K562 (cell line): ENCODE results near the gene DIRAS1. TPM values are rescaled to one million over a fixed set of nuclear protein-coding genes. Genes with fewer than 3 reads are reported as not detected.

Experiments
- ATAC-seq: fragments of 200-7000 bp; cut with Tn5 transposase; 3 replicates; pipeline ENCODE4 v1.9.1; 2020; ENCODE audit warnings: moderate library complexity
- Bru-seq: library from RNA; stranded (reverse); fragments of 400-500 nt; gene quantifications from one replicate; lab custom pipeline; 2021; lab: Mats Ljungman, UMichigan
- BruChase-seq, 2 experiments: library from RNA; stranded (reverse); fragments of 400-500 nt; gene quantifications; one replicate each; lab custom pipeline; 2021; lab: Mats Ljungman, UMichigan
- BruUV-seq: library from RNA; stranded (reverse); fragments of 400-500 nt; replicated peaks from 2 replicates; lab custom pipeline; 2021; lab: Mats Ljungman, UMichigan
- CTCF ChIA-PET: fragments of 300-600 bp; formaldehyde crosslinking; extraction: SDS; loops from one replicate; lab custom pipeline; 2021; ENCODE audit warnings: low intra/inter-chr PET ratio; lab: Yijun Ruan, JAX
- POLR2A ChIA-PET: fragments of 300-600, 350-650 bp; sonication (Branson Sonifier 250); formaldehyde crosslinking; extraction: SDS; loops from one replicate; lab custom pipeline; 2021; ENCODE audit warnings: antibody characterized with exemption, inconsistent platforms; lab: Yijun Ruan, JAX
- DNase-seq, 4 experiments: peaks; one replicate each; pipeline versions ENCODE4 v3.0.0 to v3.0.0-alpha.2; 2011 to 2018; ENCODE audit warnings: low spot score in 3 of 4, mixed read lengths in 3 of 4; ENCODE audit errors: extremely low read depth in 1 of 4
- FAIRE-seq: peaks from 2 replicates; lab custom pipeline; 2011; peaks lifted over from hg19 to GRCh38; lab: Jason Lieb, UNC
- H2AFZ ChIP-seq: 2 replicates; pipeline ENCODE4 v1.6.0; 2011; ENCODE audit warnings: low read depth, low read length, control low read depth, inconsistent platforms
- H3K27ac ChIP-seq: fragments of 200-600 bp; 3 replicates; pipeline ENCODE4 v1.8.0; 2011; ENCODE audit warnings: low read depth, mild to moderate bottlenecking, control low read depth, inconsistent platforms, low read length, moderate library complexity, mixed read lengths; ENCODE audit errors: extremely low read depth
- H3K27me3 ChIP-seq, 2 experiments: fragments of 300-600 bp in 1 of 2; 2 replicates in 1 of 2; 3 replicates in 1 of 2; pipeline versions ENCODE4 v1.6.0 to v1.8.0; 2011; ENCODE audit warnings: inconsistent platforms in 2 of 2, low read length in 2 of 2, mild to moderate bottlenecking in 1 of 2, mixed read lengths in 1 of 2, moderate library complexity in 1 of 2; ENCODE audit not compliant: control insufficient read depth in 2 of 2, insufficient read depth in 2 of 2
- H3K36me3 ChIP-seq: fragments of 300-600 bp; 3 replicates; pipeline ENCODE4 v1.8.0; 2011; ENCODE audit warnings: mild to moderate bottlenecking, low read length, inconsistent platforms; ENCODE audit not compliant: control insufficient read depth, insufficient read depth
- H3K4me1 ChIP-seq, 2 experiments: fragments of 200-600 bp in 1 of 2; replicated peaks in 1 of 2; 2 replicates in 1 of 2; 3 replicates in 1 of 2; pipeline versions ENCODE4 v1.5.1 to v1.8.0; 2011; ENCODE audit warnings: inconsistent platforms in 2 of 2, low read length in 2 of 2, mild to moderate bottlenecking in 1 of 2, mixed read lengths in 1 of 2, moderate library complexity in 1 of 2; ENCODE audit not compliant: control insufficient read depth in 2 of 2, insufficient read depth in 2 of 2
- H3K4me2 ChIP-seq: 2 replicates; pipeline ENCODE4 v1.6.1; 2011; ENCODE audit warnings: low read length, control low read depth, inconsistent platforms, mixed read lengths; ENCODE audit not compliant: insufficient read depth
- H3K4me3 ChIP-seq: fragments of 200-600 bp; sonication (generic), shearing (Covaris generic); 2 replicates; pipeline ENCODE4 v1.5.1; 2016; ENCODE audit warnings: control low read depth, inconsistent platforms
- H3K79me2 ChIP-seq: fragments of 200-600 bp; 3 replicates; pipeline ENCODE4 v1.8.0; 2011; ENCODE audit warnings: low read length, inconsistent platforms; ENCODE audit not compliant: control insufficient read depth, insufficient read depth
- H3K9ac ChIP-seq, 2 experiments: 2 replicates each; pipeline versions ENCODE4 v1.6.0 to v1.6.1; 2011; ENCODE audit warnings: low read depth in 2 of 2, low read length in 2 of 2, control low read depth in 1 of 2, inconsistent platforms in 1 of 2, mild to moderate bottlenecking in 1 of 2, mixed read lengths in 1 of 2; ENCODE audit not compliant: insufficient read depth in 1 of 2
- H3K9me1 ChIP-seq: one replicate; pipeline ENCODE4 v1.6.0; 2011; ENCODE audit warnings: inconsistent platforms, mild to moderate bottlenecking, low read length, moderate library complexity; ENCODE audit not compliant: control insufficient read depth, insufficient read depth
- H3K9me3 ChIP-seq: replicated peaks from 2 replicates; pipeline ENCODE4 v1.5.1; 2011; ENCODE audit warnings: low read depth, low read length, inconsistent platforms; ENCODE audit not compliant: control insufficient read depth, insufficient read depth
- H4K20me1 ChIP-seq: replicated peaks from 2 replicates; pipeline ENCODE4 v1.6.1; 2011; ENCODE audit warnings: low read length, inconsistent platforms, mixed read lengths; ENCODE audit not compliant: control insufficient read depth, insufficient read depth
- KAT8 ChIP-seq: fragments of 450-650 bp; IDR thresholded peaks from 2 replicates; pipeline ENCODE4 v1.6.1; 2016; ENCODE audit warnings: low read depth, mild to moderate bottlenecking
- NONO ChIP-seq, 2 experiments: fragments of 200-400 bp in 1 of 2; fragments of 450-650 bp in 1 of 2; formaldehyde crosslinking in 1 of 2; IDR thresholded peaks; 2 replicates each; pipeline ENCODE4 v1.6.1; 2017; ENCODE audit warnings: low read depth in 2 of 2, mild to moderate bottlenecking in 2 of 2, moderate library complexity in 2 of 2, low read length in 1 of 2
- PHF8 ChIP-seq: fragments of 200-600 bp; sonication (generic); IDR thresholded peaks from 2 replicates; pipeline ENCODE4 v1.6.1; 2012; ENCODE audit warnings: mixed run types, mild to moderate bottlenecking, inconsistent platforms, low read length, moderate library complexity, borderline replicate concordance
- POLR3G ChIP-seq: IDR thresholded peaks from 2 replicates; pipeline ENCODE4 v1.6.1; 2011; ENCODE audit not compliant: insufficient read length, insufficient replicate concordance; ENCODE audit errors: extremely low read depth
- VEZF1 ChIP-seq: fragments of 200-800 bp; sonication (Bioruptor generic); IDR thresholded peaks from 2 replicates; pipeline ENCODE4 v1.6.1; 2017; ENCODE audit warnings: missing genetic modification characterization, missing compliant biosample characterization
- ZBTB7A ChIP-seq: IDR thresholded peaks from 2 replicates; pipeline ENCODE4 v1.6.1; 2011; ENCODE audit warnings: low read depth, mild to moderate bottlenecking, low read length, moderate library complexity, borderline replicate concordance; ENCODE audit not compliant: control insufficient read depth
- WGBS: fragments of 100-300 bp; shearing (Covaris generic); methylation state at CpG from one replicate; pipeline ENCODE4 v1.1.6; 2016; ENCODE audit warnings: low coverage, mixed read lengths; ENCODE audit not compliant: insufficient coverage; ENCODE audit errors: missing lambda C conversion rate; 5-methylcytosine and 5-hydroxymethylcytosine counted together
- in situ Hi-C: fragments of 300-500 bp; cut with MboI; formaldehyde crosslinking; loops from 4 replicates; pipeline ENCODE4 v1.15.0; 2018; ENCODE audit warnings: inconsistent platforms, mixed read lengths
- intact Hi-C: fragments of 100-400 bp; cut with micrococcal nuclease; formaldehyde crosslinking; loops from 2 replicates; pipeline ENCODE4 v1.14.2; 2022
- long read RNA-seq, 3 experiments: library from polyadenylated mRNA in 2 of 3; library from RNA in 1 of 3; unstranded in 2 of 3; stranded (forward) in 1 of 3; transcript quantifications; one replicate each; pipeline ENCODE4 v2.0.0, GENCODE V29; 2019 to 2022
- polyA minus RNA-seq, 3 experiments: library from RNA; depleted of rRNA, polyadenylated mRNA; stranded (reverse); fragments of >200 nt; gene quantifications; 2 replicates each; pipeline ENCODE4 v1.2.3, GENCODE V29; 2011
- polyA plus RNA-seq, 8 experiments: library from polyadenylated mRNA; depleted of rRNA in 4 of 8; stranded (reverse) in 5 of 8; unstranded in 3 of 8; fragments of >200 nt; fragmentation: Nextera tagmentation in 2 of 8; fragmentation: Illumina TruSeq in 1 of 8; extraction: Ambion mirVana in 2 of 8; extraction: Trizol in 1 of 8; gene quantifications; 2 replicates each; pipeline versions ENCODE4 v1.2.1 to v1.2.3, GENCODE V29; 2011 to 2014; ENCODE audit warnings: inconsistent platforms in 1 of 8, missing spikeins in 1 of 8
- total RNA-seq, 7 experiments: library from RNA; depleted of rRNA in 6 of 7; stranded (reverse); fragments of >200 nt in 6 of 7; fragmentation: Illumina TruSeq in 2 of 7; extraction: Trizol in 2 of 7; gene quantifications; 2 replicates each; pipeline versions ENCODE4 v1.2.1 to v1.2.3, GENCODE V29; 2011 to 2021; ENCODE audit warnings: low replicate concordance in 1 of 7
- TF ChIP-seq, protein P1 (sequence below): fragments of 450-650 bp; IDR thresholded peaks from 2 replicates; pipeline ENCODE4 v1.6.1; 2016
- TF ChIP-seq, protein P2 (sequence below): fragments of 450-650 bp; IDR thresholded peaks from 2 replicates; pipeline ENCODE4 v1.7.1; 2018; ENCODE audit warnings: mild to moderate bottlenecking, low read depth; ENCODE audit not compliant: partially characterized antibody

Gene DIRAS1, protein sequence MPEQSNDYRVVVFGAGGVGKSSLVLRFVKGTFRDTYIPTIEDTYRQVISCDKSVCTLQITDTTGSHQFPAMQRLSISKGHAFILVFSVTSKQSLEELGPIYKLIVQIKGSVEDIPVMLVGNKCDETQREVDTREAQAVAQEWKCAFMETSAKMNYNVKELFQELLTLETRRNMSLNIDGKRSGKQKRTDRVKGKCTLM
- 5.2 and 12.7 TPM in 2 replicates for total RNA-seq (2011; cell fraction: chromatin; rRNA removed; ENCODE audit: low replicate concordance)
- total RNA-seq (2011; cell fraction: nucleolus; rRNA removed): 5.7 and 6.5 TPM in 2 replicates
- 4.3 and 5.3 TPM in 2 replicates for total RNA-seq (2011; cell fraction: nucleoplasm; rRNA removed)
- total RNA-seq (2014; rRNA removed): 2.2 and 3.3 TPM in 2 replicates
- 2.3 TPM in 2 replicates for total RNA-seq (2014; rRNA removed; fragmentation: Illumina TruSeq; extraction: Trizol)
- total RNA-seq (2015; rRNA removed; fragmentation: Illumina TruSeq; extraction: Trizol): 2.9 and 3.3 TPM in 2 replicates
- total RNA-seq (2021): 12.0 and 12.8 TPM in 2 replicates
- 7.3 and 12.0 TPM in 2 replicates for polyA plus RNA-seq (2011; rRNA removed)
- polyA plus RNA-seq (2011; cell fraction: cytosol; rRNA removed): 8.0 and 16.3 TPM in 2 replicates
- 10.3 and 10.5 TPM in 2 replicates for polyA plus RNA-seq (2011; cell fraction: nucleus; rRNA removed)
- polyA plus RNA-seq (2012): 5.1 and 7.3 TPM in 2 replicates
- 3.8 and 4.9 TPM in 2 replicates for polyA plus RNA-seq (2014; fragmentation: Illumina TruSeq; extraction: Trizol)
- polyA plus RNA-seq (2014; fragmentation: Nextera tagmentation; extraction: Ambion mirVana): under 1 TPM; 0.11 to 0.18 TPM
- 4.7 and 6.0 TPM in 2 replicates for polyA plus RNA-seq (2014; rRNA removed)
- 10.2 and 11.4 TPM in 2 replicates for polyA minus RNA-seq (2011; rRNA and poly(A)+ RNA removed)
- polyA minus RNA-seq (2011; cell fraction: cytosol; rRNA and poly(A)+ RNA removed): 8.0 and 8.7 TPM in 2 replicates
- polyA minus RNA-seq (2011; cell fraction: nucleus; rRNA and poly(A)+ RNA removed): 1.8 and 2.6 TPM in 2 replicates
- percentile 51 among the genes with signal in this experiment for Bru-seq, nascent RNA
- BruChase-seq, experiment 1, labeled RNA remaining after a 2-hour chase: percentile 56 among the genes with signal in this experiment
- BruChase-seq, experiment 2, labeled RNA remaining after a 6-hour chase: percentile 68 among the genes with signal in this experiment
- long read RNA-seq, experiment 1, partial matches to known transcripts: 0 of 42 reads
- long read RNA-seq, experiment 1, other reads (novel, unspliced or antisense): 42 of 42 reads
- long read RNA-seq, experiment 2, transcript DIRAS1-201 (2 exons, 3,424 nt): major isoform, 7 of 16 reads
- long read RNA-seq, experiment 2, partial matches to known transcripts: 0 of 16 reads
- long read RNA-seq, experiment 2, other reads (novel, unspliced or antisense): 9 of 16 reads
- long read RNA-seq, experiment 3, partial matches to known transcripts: 0 of 1 reads
- long read RNA-seq, experiment 3, other reads (novel, unspliced or antisense): 1 of 1 reads

DNA sequence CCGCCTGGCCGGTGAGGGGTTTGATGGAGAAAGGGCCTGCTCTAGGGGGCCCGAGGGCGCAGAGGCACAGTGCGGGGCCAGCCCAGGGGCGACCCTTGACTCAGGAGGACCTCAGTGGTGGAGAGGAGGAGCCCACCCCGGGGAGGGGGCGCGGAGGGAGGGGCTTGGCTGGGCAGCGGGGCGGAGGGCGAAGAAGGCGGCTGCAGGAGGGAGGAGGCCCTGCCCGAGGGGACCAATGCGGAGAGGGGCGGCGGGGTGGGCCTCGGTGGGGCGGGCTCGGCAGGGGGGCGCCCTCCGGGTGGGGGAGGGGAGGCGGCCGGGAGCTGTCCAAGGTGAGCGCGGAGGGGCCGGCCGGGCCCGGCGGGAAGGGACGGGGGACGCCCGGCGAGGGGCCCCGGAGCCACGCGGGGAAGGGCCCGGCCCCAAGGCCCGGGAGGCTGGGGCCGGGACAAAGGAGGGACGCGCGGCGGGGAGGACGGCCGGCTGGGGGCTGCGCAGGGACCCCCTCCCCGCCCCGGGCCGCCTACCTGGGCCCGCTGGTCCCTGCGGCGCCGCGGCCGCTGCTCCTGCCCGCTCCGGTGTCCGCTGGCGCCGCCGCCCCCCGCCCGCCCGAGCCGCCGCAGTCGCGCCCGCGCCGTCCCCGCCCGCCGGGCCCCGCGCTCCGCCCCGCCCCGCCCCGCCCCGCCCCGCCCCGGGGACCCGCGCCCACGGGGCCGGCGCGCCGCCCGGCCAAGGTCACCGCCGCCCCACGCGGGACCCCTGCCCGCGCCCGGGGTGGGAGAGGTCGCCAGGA, at the start of gene DIRAS1:
DIRAS1 (minus strand) TSS at position 596 of the 793 bp plus-strand sequence. CDS start 3,566 bp downstream, outside the sequence.
- FAIRE-seq (no peak), ATAC-seq (peak; percentile 31), DNase-seq (peak in 3 of 4 experiments; percentile 73 to 89 (median 88))
- H2AFZ ChIP-seq: peak within 1 kb of the TSS; percentile 63
- ChIA-PET CTCF (no interaction called here), POLR2A (no interaction called here)
- no peaks in the 10 kb centered on the region for H3K79me2 ChIP-seq
- H3K27me3 ChIP-seq: no peaks in the 10 kb centered on the region
- no peaks in the 10 kb centered on the region for H3K36me3 ChIP-seq
- peak within 1 kb of the TSS; percentile 46 for H3K4me3 ChIP-seq
- peaks cover 17 to 56% of the 10 kb centered on the region in 2 experiments for H3K4me1 ChIP-seq
- intact Hi-C loops: no loop called here
- no peaks in the 10 kb centered on the region for H4K20me1 ChIP-seq
- in situ Hi-C loops: no loop called here
- BruUV-seq: no TSS peak
- no peaks in the 10 kb centered on the region for H3K9me1 ChIP-seq
- peak within 1 kb of the TSS; percentile 51 to 90; a peak in 3 of 4 replicates for H3K9ac ChIP-seq
- H3K9me3 ChIP-seq: 0 out of 2 replicates have a peak, but pooled peaks cover under 1% of the 10 kb centered on the region
- H3K4me2 ChIP-seq: peak within 1 kb of the TSS; percentile 55
- 0% methylated on average over 4 of the region's 100 CpGs for WGBS
- H3K27ac ChIP-seq: peak within 1 kb of the TSS; percentile 64; the same call in 1 of the 3 replicates
- no peak for TF ChIP-seq KAT8
- 0 out of 4 replicates have a peak, but pooled peaks of 1 of the 2 experiments have one; percentile 21 for TF ChIP-seq NONO (IDR thresholded peaks at IDR 0.05; ENCODE audit: low read depth in 2 of 2, low read length in 1 of 2)
- TF ChIP-seq, protein P1, sequence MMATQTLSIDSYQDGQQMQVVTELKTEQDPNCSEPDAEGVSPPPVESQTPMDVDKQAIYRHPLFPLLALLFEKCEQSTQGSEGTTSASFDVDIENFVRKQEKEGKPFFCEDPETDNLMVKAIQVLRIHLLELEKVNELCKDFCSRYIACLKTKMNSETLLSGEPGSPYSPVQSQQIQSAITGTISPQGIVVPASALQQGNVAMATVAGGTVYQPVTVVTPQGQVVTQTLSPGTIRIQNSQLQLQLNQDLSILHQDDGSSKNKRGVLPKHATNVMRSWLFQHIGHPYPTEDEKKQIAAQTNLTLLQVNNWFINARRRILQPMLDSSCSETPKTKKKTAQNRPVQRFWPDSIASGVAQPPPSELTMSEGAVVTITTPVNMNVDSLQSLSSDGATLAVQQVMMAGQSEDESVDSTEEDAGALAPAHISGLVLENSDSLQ: no peak
- TF ChIP-seq PHF8: peak; percentile 49; the same call in 1 of the 2 replicates
- TF ChIP-seq, protein P2, sequence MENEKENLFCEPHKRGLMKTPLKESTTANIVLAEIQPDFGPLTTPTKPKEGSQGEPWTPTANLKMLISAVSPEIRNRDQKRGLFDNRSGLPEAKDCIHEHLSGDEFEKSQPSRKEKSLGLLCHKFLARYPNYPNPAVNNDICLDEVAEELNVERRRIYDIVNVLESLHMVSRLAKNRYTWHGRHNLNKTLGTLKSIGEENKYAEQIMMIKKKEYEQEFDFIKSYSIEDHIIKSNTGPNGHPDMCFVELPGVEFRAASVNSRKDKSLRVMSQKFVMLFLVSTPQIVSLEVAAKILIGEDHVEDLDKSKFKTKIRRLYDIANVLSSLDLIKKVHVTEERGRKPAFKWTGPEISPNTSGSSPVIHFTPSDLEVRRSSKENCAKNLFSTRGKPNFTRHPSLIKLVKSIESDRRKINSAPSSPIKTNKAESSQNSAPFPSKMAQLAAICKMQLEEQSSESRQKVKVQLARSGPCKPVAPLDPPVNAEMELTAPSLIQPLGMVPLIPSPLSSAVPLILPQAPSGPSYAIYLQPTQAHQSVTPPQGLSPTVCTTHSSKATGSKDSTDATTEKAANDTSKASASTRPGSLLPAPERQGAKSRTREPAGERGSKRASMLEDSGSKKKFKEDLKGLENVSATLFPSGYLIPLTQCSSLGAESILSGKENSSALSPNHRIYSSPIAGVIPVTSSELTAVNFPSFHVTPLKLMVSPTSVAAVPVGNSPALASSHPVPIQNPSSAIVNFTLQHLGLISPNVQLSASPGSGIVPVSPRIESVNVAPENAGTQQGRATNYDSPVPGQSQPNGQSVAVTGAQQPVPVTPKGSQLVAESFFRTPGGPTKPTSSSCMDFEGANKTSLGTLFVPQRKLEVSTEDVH: no peak
- peak; percentile 65 for TF ChIP-seq VEZF1
- peak; percentile 29; the same call in 1 of the 2 replicates for TF ChIP-seq ZBTB7A
- TF ChIP-seq POLR3G: no peak
